RCC 7860 (cell line): ENCODE results near the gene NAPG.
A peak's percentile ranks its signal among the peaks of the same experiment; 100 is the strongest.
"Not testable (repeated sequence)": the region's sequence is repeated elsewhere in the genome, so short reads cannot be mapped to it uniquely, and the experiment has no call there.

Experiments used
- DNase-seq: peaks from one replicate; pipeline ENCODE4 v3.0.0-alpha.2; 2015; ENCODE audit warnings: low spot score
- FAIRE-seq: peaks from 2 replicates; lab custom pipeline; 2012; peaks lifted over from hg19 to GRCh38; lab: Jason Lieb, UNC

Gene NAPG

GRCh38 chr18:10544093-10544748 lies 18.4 kb downstream of the NAPG start:
- no peak for DNase-seq
- no peak for FAIRE-seq

GRCh38 chr18:10546557-10547300 lies 20.9 kb downstream of the NAPG start:
- no peak for DNase-seq
- FAIRE-seq: no peak

GRCh38 chr18:10552226-10552625 lies 26.4 kb downstream of the NAPG start:
- no peak for DNase-seq
- FAIRE-seq: no peak

- not testable (repeated sequence) for FAIRE-seq, DNase-seq
Observed at GRCh38 chr18:10556251-10556650, 30.4 kb downstream of the NAPG start.

GRCh38 chr18:10557085-10557677 lies 31.4 kb downstream of the NAPG start:
- FAIRE-seq: no peak
- DNase-seq: no peak

GRCh38 chr18:10558243-10558966 lies 32.6 kb downstream of the NAPG start:
- FAIRE-seq (no peak), DNase-seq (no peak)

GRCh38 chr18:10558967-10559298 lies 33.1 kb downstream of the NAPG start:
- FAIRE-seq: no peak

GRCh38 chr18:10559553-10560451 lies 34.0 kb downstream of the NAPG start:
- DNase-seq (no peak), FAIRE-seq (no peak)

More at GRCh38 chr18:10558967-10559298, 33.1 kb downstream of the NAPG start:
- DNase-seq: no peak

GRCh38 chr18:10560452-10561045 lies 34.7 kb downstream of the NAPG start:
- FAIRE-seq: no peak
- DNase-seq: peak; percentile 15

- FAIRE-seq (no peak), DNase-seq (no peak)
Observed at GRCh38 chr18:10562773-10563160, 36.9 kb downstream of the NAPG start.

GRCh38 chr18:10563886-10564285 lies 38.1 kb downstream of the NAPG start:
- DNase-seq: no peak
- no peak for FAIRE-seq

GRCh38 chr18:10564975-10565773 lies 39.3 kb downstream of the NAPG start:
- DNase-seq (no peak), FAIRE-seq (no peak)

GRCh38 chr18:10565835-10566234 lies 40.0 kb downstream of the NAPG start:
- FAIRE-seq: no peak
- no peak for DNase-seq

GRCh38 chr18:10566390-10566789 lies 40.6 kb downstream of the NAPG start:
- no peak for FAIRE-seq

GRCh38 chr18:10569941-10570340 lies 44.1 kb downstream of the NAPG start:
- FAIRE-seq: not testable (repeated sequence)

More at GRCh38 chr18:10566390-10566789, 40.6 kb downstream of the NAPG start:
- DNase-seq: no peak

GRCh38 chr18:10570622-10571021 lies 44.8 kb downstream of the NAPG start:
- FAIRE-seq (no peak), DNase-seq (no peak)

More at GRCh38 chr18:10569941-10570340, 44.1 kb downstream of the NAPG start:
- not testable (repeated sequence) for DNase-seq

GRCh38 chr18:10571537-10571936 lies 45.7 kb downstream of the NAPG start:
- no peak for DNase-seq
- FAIRE-seq: no peak

GRCh38 chr18:10573261-10573660 lies 47.4 kb downstream of the NAPG start:
- FAIRE-seq, DNase-seq: not testable (repeated sequence)

GRCh38 chr18:10574412-10574811 lies 48.6 kb downstream of the NAPG start:
- FAIRE-seq, DNase-seq: not testable (repeated sequence)
